Bronchial epithelial cell (primary cell): ENCODE data around the gene SLC35D2. TPM values are rescaled to one million over a fixed set of nuclear protein-coding genes. Genes with fewer than 3 reads are reported as not detected.

ENCODE experiments used
- DNase-seq: peaks from one replicate; pipeline ENCODE4 v3.0.0-alpha.2; 2010; ENCODE audit warnings: low read depth
- FAIRE-seq: peaks from 2 replicates; lab custom pipeline; 2011; peaks lifted over from hg19 to GRCh38; lab: Jason Lieb, UNC
- H3K27me3 ChIP-seq: 2 replicates; pipeline ENCODE4 v1.5.1; 2011; ENCODE audit warnings: low read length; ENCODE audit not compliant: control insufficient read depth, insufficient read depth
- H3K36me3 ChIP-seq: 2 replicates; pipeline ENCODE4 v1.5.1; 2011; ENCODE audit warnings: low read length; ENCODE audit not compliant: control insufficient read depth, insufficient read depth
- H3K4me3 ChIP-seq: 2 replicates; pipeline ENCODE4 v1.5.1; 2011; ENCODE audit warnings: mild to moderate bottlenecking, low read depth, low read length, control low read depth
- total RNA-seq: library from RNA; depleted of rRNA; stranded (reverse); fragments of >200 nt; gene quantifications from 2 replicates; pipeline ENCODE4 v1.2.1, GENCODE V29; 2014
- TF ChIP-seq, protein P1 (sequence below): IDR thresholded peaks from 2 replicates; pipeline ENCODE4 v1.5.1; 2011; ENCODE audit warnings: mild to moderate bottlenecking, moderate library complexity, low read length, control low read depth, inconsistent platforms; ENCODE audit not compliant: insufficient read depth, severe bottlenecking

The SLC35D2 gene
- total RNA-seq, 1 donor from 2014 or later = 30.3 TPM

DNA sequence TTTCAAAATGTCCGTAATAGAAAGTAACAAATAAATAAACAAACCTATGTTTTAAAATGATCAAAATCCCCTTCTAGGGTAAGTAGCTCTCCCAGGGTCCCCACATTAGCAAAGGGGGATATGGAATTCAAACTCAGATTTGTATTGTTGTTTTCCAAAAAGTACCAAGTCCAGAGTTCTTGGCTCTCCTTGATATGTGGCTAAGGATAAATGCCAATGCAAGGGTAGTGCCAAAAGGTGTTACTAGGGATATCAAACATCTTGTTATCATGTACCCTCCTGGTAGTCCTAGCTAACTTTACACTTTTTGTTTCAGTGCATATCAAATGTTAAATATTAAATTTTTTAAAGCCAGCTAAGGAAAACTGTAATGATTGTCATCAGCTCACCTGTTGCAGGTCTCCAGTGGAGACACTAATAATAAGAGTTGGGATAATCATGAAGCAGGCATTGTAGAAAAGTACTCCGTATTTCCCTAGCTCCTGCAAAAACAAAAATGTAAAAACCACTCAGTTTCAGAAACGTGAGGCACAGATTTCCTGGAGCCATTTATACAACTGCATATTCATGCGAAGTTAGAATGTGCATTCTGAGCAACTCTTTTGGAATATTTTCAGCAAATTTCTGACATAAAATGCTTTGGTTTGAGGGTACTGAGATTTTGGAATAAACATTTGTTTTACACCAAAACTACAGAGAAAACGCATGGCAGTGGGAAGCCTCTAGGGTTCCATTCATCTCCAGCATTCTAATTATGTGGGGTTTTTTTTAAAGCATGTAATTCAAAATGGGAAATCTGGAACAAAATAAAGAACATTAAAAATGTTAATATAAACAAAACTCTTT is 39.8 kb downstream of the SLC35D2 start:
- FAIRE-seq = no peak
- Histone ChIP-seq H3K27me3 (no peaks in the 10 kb centered on the region), H3K36me3 (peaks cover 5% of the 10 kb centered on the region), H3K4me3 (no peak overlapping the region)
- TF ChIP-seq, protein P1, sequence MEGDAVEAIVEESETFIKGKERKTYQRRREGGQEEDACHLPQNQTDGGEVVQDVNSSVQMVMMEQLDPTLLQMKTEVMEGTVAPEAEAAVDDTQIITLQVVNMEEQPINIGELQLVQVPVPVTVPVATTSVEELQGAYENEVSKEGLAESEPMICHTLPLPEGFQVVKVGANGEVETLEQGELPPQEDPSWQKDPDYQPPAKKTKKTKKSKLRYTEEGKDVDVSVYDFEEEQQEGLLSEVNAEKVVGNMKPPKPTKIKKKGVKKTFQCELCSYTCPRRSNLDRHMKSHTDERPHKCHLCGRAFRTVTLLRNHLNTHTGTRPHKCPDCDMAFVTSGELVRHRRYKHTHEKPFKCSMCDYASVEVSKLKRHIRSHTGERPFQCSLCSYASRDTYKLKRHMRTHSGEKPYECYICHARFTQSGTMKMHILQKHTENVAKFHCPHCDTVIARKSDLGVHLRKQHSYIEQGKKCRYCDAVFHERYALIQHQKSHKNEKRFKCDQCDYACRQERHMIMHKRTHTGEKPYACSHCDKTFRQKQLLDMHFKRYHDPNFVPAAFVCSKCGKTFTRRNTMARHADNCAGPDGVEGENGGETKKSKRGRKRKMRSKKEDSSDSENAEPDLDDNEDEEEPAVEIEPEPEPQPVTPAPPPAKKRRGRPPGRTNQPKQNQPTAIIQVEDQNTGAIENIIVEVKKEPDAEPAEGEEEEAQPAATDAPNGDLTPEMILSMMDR = no peak
- DNase-seq = no peak

DNA sequence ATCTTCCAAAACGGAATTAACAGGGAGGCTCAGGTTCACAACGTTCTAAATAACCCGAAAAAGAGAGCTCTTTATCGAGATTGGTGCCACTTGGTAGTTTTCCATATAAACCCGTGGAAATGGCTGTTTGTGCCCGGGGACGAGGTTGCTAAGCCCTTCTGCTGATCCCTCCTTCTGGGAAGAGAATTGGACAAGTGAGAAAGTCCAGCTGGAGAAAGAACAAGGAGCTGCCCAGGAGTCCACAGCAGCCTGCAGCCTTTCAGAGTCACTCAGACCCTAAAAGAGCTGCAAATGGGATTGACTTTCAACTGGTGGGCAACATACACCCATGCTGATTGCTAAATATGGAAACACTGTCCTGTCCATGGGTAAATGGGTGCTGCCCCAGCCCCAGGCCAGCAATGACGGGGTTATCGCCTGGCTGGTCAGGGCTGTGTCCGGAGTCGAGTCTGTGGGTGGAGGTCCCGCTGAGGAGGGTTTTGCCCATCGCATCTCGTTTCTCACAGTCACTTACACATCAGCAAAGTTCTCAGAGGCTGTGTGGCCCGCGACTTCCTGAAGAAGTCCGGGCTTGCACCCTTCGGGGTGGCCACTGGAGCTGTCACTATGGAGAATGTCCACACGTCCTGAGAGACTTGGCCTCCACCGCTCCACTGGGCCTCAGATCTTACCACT is 40.8 kb downstream of the SLC35D2 start:
- DNase-seq (no peak), FAIRE-seq (no peak)
- peaks cover 3% of the 10 kb centered on the region for H3K36me3 ChIP-seq
- TF ChIP-seq, protein P1 = no peak
- H3K4me3 ChIP-seq = no peak overlapping the region
- H3K27me3 ChIP-seq = no peaks in the 10 kb centered on the region

DNA sequence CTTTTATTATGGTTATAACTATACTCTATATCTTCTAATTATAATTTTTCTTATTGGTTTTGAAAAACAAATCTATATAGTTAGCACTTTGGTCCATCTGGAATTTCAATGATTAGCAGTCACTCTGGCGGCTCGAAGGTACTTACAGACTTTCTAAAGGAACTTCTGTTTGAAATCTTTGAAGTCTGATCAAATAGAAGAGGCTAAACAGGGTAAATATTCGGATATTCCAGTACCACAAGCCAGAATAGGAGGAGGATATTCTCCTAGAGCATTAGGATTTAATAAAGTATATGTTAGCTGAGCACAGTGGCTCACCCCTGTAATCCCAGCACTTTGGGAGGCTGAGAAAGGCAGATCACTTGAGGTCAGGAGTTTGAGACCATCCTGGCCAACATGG is 42.8 kb downstream of the SLC35D2 start:
- DNase-seq (no peak), FAIRE-seq (no peak)
- Histone ChIP-seq H3K4me3 (no peak overlapping the region), H3K27me3 (no peaks in the 10 kb centered on the region), H3K36me3 (peaks cover 2% of the 10 kb centered on the region)
- TF ChIP-seq, protein P1 = no peak

DNA sequence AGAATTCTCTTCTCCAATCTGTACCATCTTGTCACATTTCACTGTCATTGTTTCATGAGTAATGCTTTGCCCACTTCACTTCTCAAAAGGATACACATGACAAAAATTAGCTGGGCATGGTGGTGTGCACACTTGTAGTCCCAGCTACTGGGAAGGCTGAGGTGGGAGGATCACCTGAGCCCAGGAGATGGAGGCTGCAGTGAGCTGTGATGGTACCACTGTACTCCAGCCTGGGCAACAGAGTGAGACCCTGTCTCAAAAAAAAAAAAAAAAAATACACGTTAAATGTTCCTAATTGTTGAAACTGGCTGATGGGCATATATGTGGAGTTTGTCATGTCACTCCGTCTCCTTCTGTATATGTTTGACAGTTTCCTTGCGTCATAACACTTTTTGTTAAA is 45.2 kb downstream of the SLC35D2 start:
- TF ChIP-seq, protein P1 = no peak
- FAIRE-seq (no peak), DNase-seq (no peak)
- Histone ChIP-seq H3K36me3 (peaks cover 2% of the 10 kb centered on the region), H3K27me3 (no peaks in the 10 kb centered on the region), H3K4me3 (no peak overlapping the region)

DNA sequence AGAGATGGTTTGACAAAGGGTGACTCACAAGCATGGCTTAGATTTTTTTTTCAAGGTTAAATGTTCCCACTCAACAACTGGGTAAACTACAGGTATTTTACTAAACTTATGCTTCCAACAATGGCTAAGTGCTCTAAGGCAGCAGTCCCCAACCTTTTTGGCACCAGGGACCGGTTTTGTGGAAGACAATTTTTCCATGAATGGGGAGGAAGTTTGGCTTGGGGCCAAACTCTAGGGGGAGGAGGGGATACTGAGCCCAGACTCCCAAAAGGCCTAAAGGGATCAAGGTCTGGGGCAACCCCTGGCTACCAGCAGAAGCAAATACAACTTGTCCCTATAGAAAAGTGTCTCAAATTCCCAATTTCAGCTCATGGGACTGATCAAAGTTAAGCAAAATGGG is 49.6 kb downstream of the SLC35D2 start:
- Histone ChIP-seq H3K27me3 (no peaks in the 10 kb centered on the region), H3K36me3 (no peaks in the 10 kb centered on the region), H3K4me3 (no peak overlapping the region)
- no peak for DNase-seq
- TF ChIP-seq, protein P1 = no peak
- FAIRE-seq = no peak
